ENCODE results near the gene ACOX2. TPM values are rescaled to one million over a fixed set of nuclear protein-coding genes. Genes with fewer than 3 reads are reported as not detected.

ACOX2 gene
- 10 to 100 TPM; 34.9 to 45.1 (median 39.9) TPM for polyA plus RNA-seq (ENCODE audit: insufficient read length in 4 of 4)

GRCh38 chr3:58536501-58537411 lies at the start of gene ACOX2:
Gene ACOX2 (minus strand): TSS chr3:58537190. CDS start chr3:58535106, 2,084 bp downstream.
- no peak for DNase-seq (ENCODE audit: low read depth in 4 of 4, low spot score in 2 of 4)

- peak in 1 of 4 donors; percentile 67 for DNase-seq (ENCODE audit: low read depth in 4 of 4, low spot score in 2 of 4)
Observed at GRCh38 chr3:58585994-58586393, 49.0 kb upstream of the ACOX2 start.

GRCh38 chr3:58585005-58585786 lies 48.2 kb upstream of the ACOX2 start:
- DNase-seq (ENCODE audit: low read depth in 4 of 4, low spot score in 2 of 4) = peak in 2 of 4 donors; percentile 50 to 72

GRCh38 chr3:58584690-58585004 lies 47.7 kb upstream of the ACOX2 start:
- DNase-seq (ENCODE audit: low read depth in 4 of 4, low spot score in 2 of 4) = no peak

- DNase-seq (ENCODE audit: low read depth in 4 of 4, low spot score in 2 of 4) = peak in 1 of 4 donors; percentile 69
Observed at GRCh38 chr3:58581328-58582091, 44.5 kb upstream of the ACOX2 start.

GRCh38 chr3:58580826-58581327 lies 43.9 kb upstream of the ACOX2 start:
- no peak for DNase-seq (ENCODE audit: low read depth in 4 of 4, low spot score in 2 of 4)

GRCh38 chr3:58578873-58579272 lies 41.9 kb upstream of the ACOX2 start:
- no peak for DNase-seq (ENCODE audit: low read depth in 4 of 4, low spot score in 2 of 4)

GRCh38 chr3:58577269-58577821 lies 40.4 kb upstream of the ACOX2 start, which contains the start of gene FAM107A:
Gene FAM107A (minus strand): TSS chr3:58577391. CDS start chr3:58569860, 7,531 bp downstream.
- no peak for DNase-seq (ENCODE audit: low read depth in 4 of 4, low spot score in 2 of 4)

GRCh38 chr3:58576716-58577115 lies 39.7 kb upstream of the ACOX2 start:
- DNase-seq (ENCODE audit: low read depth in 4 of 4, low spot score in 2 of 4) = no peak

GRCh38 chr3:58575971-58576652 lies 39.1 kb upstream of the ACOX2 start:
- no peak for DNase-seq (ENCODE audit: low read depth in 4 of 4, low spot score in 2 of 4)

- DNase-seq (ENCODE audit: low read depth in 4 of 4, low spot score in 2 of 4) = no peak
Observed at GRCh38 chr3:58574682-58575081, 37.7 kb upstream of the ACOX2 start.

- no peak for DNase-seq (ENCODE audit: low read depth in 4 of 4, low spot score in 2 of 4)
Observed at GRCh38 chr3:58574106-58574505, 37.1 kb upstream of the ACOX2 start.

- no peak for DNase-seq (ENCODE audit: low read depth in 4 of 4, low spot score in 2 of 4)
Observed at GRCh38 chr3:58573640-58574039, 36.6 kb upstream of the ACOX2 start.

GRCh38 chr3:58572634-58573230 lies 35.7 kb upstream of the ACOX2 start:
- no peak for DNase-seq (ENCODE audit: low read depth in 4 of 4, low spot score in 2 of 4)

GRCh38 chr3:58572013-58572633 lies 35.1 kb upstream of the ACOX2 start:
- DNase-seq (ENCODE audit: low read depth in 4 of 4, low spot score in 2 of 4) = no peak

- no peak for DNase-seq (ENCODE audit: low read depth in 4 of 4, low spot score in 2 of 4)
Observed at GRCh38 chr3:58570851-58571250, 33.9 kb upstream of the ACOX2 start.

- DNase-seq (ENCODE audit: low read depth in 4 of 4, low spot score in 2 of 4) = no peak
Observed at GRCh38 chr3:58569287-58570001, 32.5 kb upstream of the ACOX2 start.

Data from left renal cortex interstitium (tissue), 4 donors.